Spleen (tissue), 11 donors: ENCODE measurements around the gene TBL1XR1. TPM values are rescaled to one million over a fixed set of nuclear protein-coding genes. Genes with fewer than 3 reads are reported as not detected.

ENCODE experiments used
- DNase-seq: peaks from one replicate; pipeline ENCODE4 v3.0.0-alpha.2; 2020
- H3K27ac ChIP-seq, 8 donors: fragments of 200-600 bp; sonication (generic) in 7 of 8; 1 replicate in 4 of 8; 2 replicates in 4 of 8; pipeline versions ENCODE4 v1.5.0 to v1.8.0; 2016 to 2021; ENCODE audit warnings: inconsistent platforms in 4 of 8, mild to moderate bottlenecking in 4 of 8, moderate library complexity in 1 of 8
- H3K27me3 ChIP-seq, 7 donors: fragments of 200-600 bp; sonication (generic) in 6 of 7; replicated peaks in 1 of 7; 1 replicate in 4 of 7; 2 replicates in 3 of 7; pipeline versions ENCODE4 v1.5.0 to v1.8.0; 2016 to 2021; ENCODE audit warnings: inconsistent platforms in 3 of 7, mild to moderate bottlenecking in 1 of 7
- H3K36me3 ChIP-seq, 6 donors: fragments of 200-600 bp; sonication (generic) in 5 of 6; 1 replicate in 4 of 6; 2 replicates in 2 of 6; pipeline versions ENCODE4 v1.5.0 to v1.8.0; 2016 to 2021; ENCODE audit warnings: inconsistent platforms in 2 of 6
- H3K4me1 ChIP-seq, 6 donors: fragments of 200-600 bp; sonication (generic) in 5 of 6; 1 replicate in 3 of 6; 2 replicates in 3 of 6; pipeline versions ENCODE4 v1.5.0 to v1.8.0; 2016 to 2021; ENCODE audit warnings: inconsistent platforms in 3 of 6
- H3K4me3 ChIP-seq, 8 donors: fragments of 200-600 bp; sonication (generic) in 7 of 8; 1 replicate in 4 of 8; 2 replicates in 4 of 8; pipeline versions ENCODE4 v1.5.0 to v1.8.0; 2016 to 2021; ENCODE audit warnings: inconsistent platforms in 4 of 8, mild to moderate bottlenecking in 4 of 8, moderate library complexity in 2 of 8
- H3K9me3 ChIP-seq, 8 donors: fragments of 200-600 bp; sonication (generic) in 7 of 8; 1 replicate in 4 of 8; 2 replicates in 4 of 8; pipeline versions ENCODE4 v1.5.0 to v1.8.0; 2016 to 2021; ENCODE audit warnings: inconsistent platforms in 4 of 8
- CTCF ChIP-seq, 11 experiments: fragments of 200-600 bp in 7 of 11; fragments of 450-650 bp in 4 of 11; sonication (generic) in 4 of 11; IDR thresholded peaks in 8 of 11; conservative IDR thresholded peaks in 3 of 11; 1 replicate in 7 of 11; 2 replicates in 4 of 11; pipeline versions ENCODE4 v1.4.0 to v1.8.0; 2016 to 2021; ENCODE audit warnings: antibody characterized with exemption in 11 of 11, inconsistent platforms in 4 of 11, mild to moderate bottlenecking in 1 of 11
- POLR2A ChIP-seq, 3 donors: fragments of 450-650 bp; IDR thresholded peaks; one replicate each; pipeline ENCODE4 v1.5.1; 2017; ENCODE audit warnings: antibody characterized with exemption in 3 of 3, mild to moderate bottlenecking in 1 of 3
- POLR2AphosphoS5 ChIP-seq, 3 donors: sonication (generic); formaldehyde crosslinking; IDR thresholded peaks; one replicate each; pipeline ENCODE4 v1.5.1; 2017; ENCODE audit warnings: antibody characterized with exemption in 3 of 3
- WGBS, 5 donors: extraction: QIAGEN DNeasy Blood & Tissue Kit in 3 of 5; methylation state at CpG; one replicate each; pipeline versions ENCODE4 v1.1.5 to v1.1.7; 2013 to 2018; 5-methylcytosine and 5-hydroxymethylcytosine counted together
- intact Hi-C: fragments of 100-400 bp; cut with DNase I; formaldehyde crosslinking; loops from one replicate; pipeline ENCODE4 v1.15.0; 2023; ENCODE audit warnings: low total_unique reads
- polyA plus RNA-seq, 3 donors: library from polyadenylated mRNA; stranded (reverse); fragments of 200-250 nt; gene quantifications; one replicate each; pipeline ENCODE4 v1.2.1, GENCODE V29; 2013
- total RNA-seq, 7 donors: library from RNA; depleted of rRNA in 3 of 7; stranded (reverse); fragments of >200 nt in 3 of 7; fragmentation: NEBNext Ultra II Directional in 4 of 7; extraction: Animal tissue kit (Norgen Biotek cat#: 25700) in 4 of 7; gene quantifications; one replicate each; pipeline versions ENCODE4 v1.1.0 to v1.2.1, GENCODE V29; 2016 to 2021
- donor health status: healthy with polysubstance abuse.
- donor health status: DM: no; HTN: no; CAD: no; lungs with moderate emphysema.
- donor health status: DM: no; HTN: no; CAD: no.
- donor health status: Bipolar disorder and iron deficiency.
- donor health status: healthy.
- donor health status: DM: no; HTN: no; CAD: no.
- donor health status: DM: yes; HTN: yes; CAD: no.

TBL1XR1 gene
- total and polyA plus RNA-seq, 10 donors = 32.4 to 168 (median 97.2) TPM

GRCh38 chr3:177105623-177106022, 91.7 kb downstream of the TBL1XR1 start:
- Histone ChIP-seq H3K4me1 (peaks cover 18 to 86% (median 67%) of the 10 kb centered on the region in 6 donors), H3K4me3 (no peak overlapping the region), H3K36me3 (no peaks in the 10 kb centered on the region), H3K27ac (no peak overlapping the region), H3K9me3 (no peaks in the 10 kb centered on the region), H3K27me3 (no peaks in the 10 kb centered on the region)
- WGBS, 5 donors = 78 to 88% (median 80%) methylated on average over 4 of the region's 4 CpGs
- no peak for DNase-seq
- no peak for TF ChIP-seq CTCF (IDR thresholded peaks at IDR 0.05 in 8 of 11, conservative IDR thresholded peaks at IDR 0.05 in 3 of 11)
- TF ChIP-seq POLR2A (IDR thresholded peaks at IDR 0.05) = no peak
- no peak for TF ChIP-seq POLR2AphosphoS5 (IDR thresholded peaks at IDR 0.05)
- intact Hi-C loops = no loop called here

- no peak for TF ChIP-seq POLR2A (IDR thresholded peaks at IDR 0.05)
- no peak for TF ChIP-seq POLR2AphosphoS5 (IDR thresholded peaks at IDR 0.05)
- no peak for TF ChIP-seq CTCF (IDR thresholded peaks at IDR 0.05 in 8 of 11, conservative IDR thresholded peaks at IDR 0.05 in 3 of 11)
- Histone ChIP-seq H3K4me1 (peaks cover 8 to 81% (median 55%) of the 10 kb centered on the region in 6 donors), H3K27me3 (no peaks in the 10 kb centered on the region), H3K36me3 (no peaks in the 10 kb centered on the region), H3K27ac (no peak overlapping the region), H3K9me3 (no peaks in the 10 kb centered on the region), H3K4me3 (no peak overlapping the region)
- DNase-seq = no peak
- intact Hi-C loops = no loop called here
- WGBS, 5 donors = 83 to 87% (median 87%) methylated on average over 6 of the region's 6 CpGs
These were observed 92.8 kb downstream of the TBL1XR1 start for GRCh38 chr3:177104299-177104992.

- Histone ChIP-seq H3K36me3 (peaks cover 0 to 4% (median 0%) of the 10 kb centered on the region in 6 donors), H3K4me1 (peaks cover 7 to 70% (median 44%) of the 10 kb centered on the region in 6 donors), H3K4me3 (no peak overlapping the region), H3K9me3 (no peaks in the 10 kb centered on the region), H3K27ac (no peak overlapping the region), H3K27me3 (no peaks in the 10 kb centered on the region)
- intact Hi-C loops = no loop called here
- TF ChIP-seq CTCF (IDR thresholded peaks at IDR 0.05 in 8 of 11, conservative IDR thresholded peaks at IDR 0.05 in 3 of 11) (no peak), POLR2AphosphoS5 (IDR thresholded peaks at IDR 0.05) (no peak), POLR2A (IDR thresholded peaks at IDR 0.05) (no peak)
- WGBS, 5 donors = 65 to 80% (median 72%) methylated on average over 3 of the region's 3 CpGs
- DNase-seq = no peak
These were observed 94.7 kb downstream of the TBL1XR1 start for GRCh38 chr3:177102553-177102952.

- no peak overlapping the region for H3K4me3 ChIP-seq
- intact Hi-C loops = no loop called here
- H3K9me3 ChIP-seq = peaks cover 0 to 21% (median 17%) of the 10 kb centered on the region in 8 donors
- 31 to 90% (median 78%) methylated on average over 2 of the region's 2 CpGs for WGBS, 5 donors
- DNase-seq = no peak
- H3K36me3 ChIP-seq = peaks cover 0 to 24% (median 4%) of the 10 kb centered on the region in 6 donors
- TF ChIP-seq POLR2A (IDR thresholded peaks at IDR 0.05) (no peak), CTCF (IDR thresholded peaks at IDR 0.05 in 8 of 11, conservative IDR thresholded peaks at IDR 0.05 in 3 of 11) (no peak), POLR2AphosphoS5 (IDR thresholded peaks at IDR 0.05) (no peak)
- H3K4me1 ChIP-seq = peaks cover 0 to 41% (median 22%) of the 10 kb centered on the region in 6 donors
- no peak overlapping the region for H3K27ac ChIP-seq
- no peaks in the 10 kb centered on the region for H3K27me3 ChIP-seq
These were observed 98.7 kb downstream of the TBL1XR1 start for GRCh38 chr3:177098551-177098950.
